Neural cell (in vitro differentiated cells): ENCODE data around the gene TBC1D5. TPM values are rescaled to one million over a fixed set of nuclear protein-coding genes. Genes with fewer than 3 reads are reported as not detected.

ENCODE experiments used
- H2AFZ ChIP-seq: fragments of 200-600, 300-800 bp; sonication (generic), shearing (Covaris generic); 2 replicates; pipeline ENCODE4 v1.6.0; 2014; ENCODE audit warnings: low read depth, mild to moderate bottlenecking, antibody characterized with exemption, low read length, moderate library complexity
- H3F3A ChIP-seq: fragments of 200-600 bp; shearing (Covaris generic); 2 replicates; pipeline ENCODE4 v1.6.1; 2016; ENCODE audit warnings: mild to moderate bottlenecking, moderate library complexity, mixed read lengths, antibody characterized with exemption, low read length; ENCODE audit not compliant: insufficient read depth, poor library complexity, severe bottlenecking
- H3K27ac ChIP-seq: fragments of 200-600, 300-800 bp; sonication (generic), shearing (Covaris generic); 2 replicates; pipeline ENCODE4 v1.5.1; 2014; ENCODE audit warnings: mild to moderate bottlenecking, low read length, moderate library complexity
- H3K27me3 ChIP-seq: fragments of 300-800, 200-600 bp; sonication (generic), shearing (Covaris generic); 2 replicates; pipeline ENCODE4 v1.6.0; 2014; ENCODE audit warnings: mild to moderate bottlenecking, low read depth, low read length, moderate library complexity; ENCODE audit not compliant: insufficient read depth
- H3K36me3 ChIP-seq: fragments of 300-800, 200-600 bp; sonication (generic), shearing (Covaris generic); 2 replicates; pipeline ENCODE4 v1.5.1; 2014; ENCODE audit warnings: mild to moderate bottlenecking, antibody characterized with exemption, low read length, moderate library complexity; ENCODE audit not compliant: insufficient read depth
- H3K4me2 ChIP-seq: fragments of 300-800, 200-600 bp; sonication (generic), shearing (Covaris generic); 2 replicates; pipeline ENCODE4 v1.6.0; 2014; ENCODE audit warnings: mild to moderate bottlenecking, low read length
- H3K4me3 ChIP-seq: fragments of 300-800, 200-600 bp; sonication (generic), shearing (Covaris generic); 2 replicates; pipeline ENCODE4 v1.5.1; 2014; ENCODE audit warnings: mild to moderate bottlenecking, low read length, moderate library complexity
- H3K79me2 ChIP-seq: fragments of 200-600 bp; shearing (Covaris generic); replicated peaks from 2 replicates; pipeline ENCODE4 v1.6.0; 2014; ENCODE audit warnings: mild to moderate bottlenecking, low read length, moderate library complexity; ENCODE audit not compliant: insufficient read depth
- H3K9ac ChIP-seq: fragments of 300-800, 200-600 bp; sonication (generic), shearing (Covaris generic); 2 replicates; pipeline ENCODE4 v1.6.1; 2016; ENCODE audit warnings: mild to moderate bottlenecking, low read length, mixed read lengths
- H3K9me2 ChIP-seq: fragments of 200-600 bp; shearing (Covaris generic); 2 replicates; pipeline ENCODE4 v1.6.1; 2016; ENCODE audit warnings: mild to moderate bottlenecking, low read length, mixed read lengths; ENCODE audit not compliant: insufficient read depth
- H3K9me3 ChIP-seq: fragments of 200-600, 300-800 bp; sonication (generic), shearing (Covaris generic); 2 replicates; pipeline ENCODE4 v1.6.1; 2016; ENCODE audit warnings: mild to moderate bottlenecking, mixed run types, low read length, moderate library complexity, mixed read lengths
- H4K20me1 ChIP-seq: fragments of 200-600 bp; shearing (Covaris generic); 2 replicates; pipeline ENCODE4 v1.6.1; 2016; ENCODE audit warnings: mild to moderate bottlenecking, mixed run types; ENCODE audit not compliant: insufficient read depth
- EP300 ChIP-seq: fragments of 450-650 bp; conservative IDR thresholded peaks from 2 replicates; pipeline ENCODE4 v1.6.1; 2014; ENCODE audit warnings: antibody characterized with exemption, mild to moderate bottlenecking, moderate library complexity; ENCODE audit not compliant: poor library complexity, severe bottlenecking
- EZH2 ChIP-seq: fragments of 200-600, 300-800 bp; shearing (Covaris generic), sonication (generic); IDR thresholded peaks from 2 replicates; pipeline ENCODE4 v1.6.1; 2014; ENCODE audit warnings: antibody characterized with exemption, low read length, borderline replicate concordance, mild to moderate bottlenecking; ENCODE audit not compliant: insufficient read depth, poor library complexity, severe bottlenecking
- MXI1 ChIP-seq: fragments of 450-650 bp; conservative IDR thresholded peaks from 2 replicates; pipeline ENCODE4 v1.6.1; 2014; ENCODE audit warnings: antibody characterized with exemption, mild to moderate bottlenecking; ENCODE audit not compliant: poor library complexity, severe bottlenecking
- POLR2AphosphoS5 ChIP-seq: IDR thresholded peaks from 2 replicates; pipeline ENCODE4 v1.6.1; 2012
- RAD21 ChIP-seq: fragments of 450-650 bp; conservative IDR thresholded peaks from 2 replicates; pipeline ENCODE4 v1.6.1; 2014; ENCODE audit warnings: antibody characterized with exemption, mild to moderate bottlenecking, moderate library complexity
- SMC3 ChIP-seq: fragments of 450-650 bp; conservative IDR thresholded peaks from 2 replicates; pipeline ENCODE4 v1.6.1; 2014; ENCODE audit warnings: antibody characterized with exemption, mild to moderate bottlenecking, moderate library complexity; ENCODE audit not compliant: poor library complexity
- TAF1 ChIP-seq: IDR thresholded peaks from 2 replicates; pipeline ENCODE4 v1.6.1; 2012; ENCODE audit warnings: low read depth
- polyA plus RNA-seq: library from polyadenylated mRNA; depleted of rRNA; stranded (reverse); fragments of >200 nt; gene quantifications from 2 replicates; pipeline ENCODE4 v1.2.3, GENCODE V29; 2014
- TF ChIP-seq, protein P1 (sequence below): IDR thresholded peaks from 2 replicates; pipeline ENCODE4 v1.6.1; 2012; ENCODE audit warnings: borderline replicate concordance
- TF ChIP-seq, protein P2 (sequence below): fragments of 450-650 bp; IDR thresholded peaks from 2 replicates; pipeline ENCODE4 v1.5.1; 2014; ENCODE audit warnings: antibody characterized with exemption, mild to moderate bottlenecking, moderate library complexity; ENCODE audit not compliant: poor library complexity, severe bottlenecking

Gene TBC1D5
- polyA plus RNA-seq, 1 donor from 2014 or later: 28.3 TPM

DNA sequence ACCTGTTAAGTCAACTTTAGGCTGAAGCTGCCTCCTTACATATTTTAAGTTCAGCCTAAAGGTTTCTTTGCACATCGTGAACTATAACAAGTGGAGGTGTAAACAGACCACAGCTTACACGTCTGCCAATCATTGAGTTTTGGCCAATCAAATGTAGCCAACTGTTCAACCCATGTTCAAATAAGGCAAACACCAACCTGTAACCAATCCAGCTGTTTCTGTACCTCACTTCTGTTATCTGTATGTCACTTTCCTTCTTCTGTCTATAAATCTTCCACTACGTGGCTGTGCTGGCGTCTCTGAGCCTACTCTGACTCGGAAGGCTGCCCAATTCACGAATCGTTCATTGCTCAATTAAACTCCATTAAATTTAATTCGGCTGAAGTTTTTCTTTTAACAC lies 356.0 kb downstream of the TBC1D5 start:
- Histone ChIP-seq H3K79me2 (no peaks in the 10 kb centered on the region), H3K4me3 (no peak overlapping the region), H3K27ac (no peak overlapping the region), H3K4me2 (no peak overlapping the region), H3K27me3 (no peaks in the 10 kb centered on the region), H3K9ac (no peak overlapping the region), H3K36me3 (no peaks in the 10 kb centered on the region), H3K9me2 (no peaks in the 10 kb centered on the region), H2AFZ (no peak overlapping the region), H3K9me3 (no peaks in the 10 kb centered on the region), H3F3A (no peaks in the 10 kb centered on the region), H4K20me1 (no peaks in the 10 kb centered on the region)
- no peak for TF ChIP-seq EZH2
- TF ChIP-seq POLR2AphosphoS5: no peak
- TF ChIP-seq MXI1: no peak
- TF ChIP-seq RAD21: no peak
- no peak for TF ChIP-seq TAF1
- TF ChIP-seq, protein P1, sequence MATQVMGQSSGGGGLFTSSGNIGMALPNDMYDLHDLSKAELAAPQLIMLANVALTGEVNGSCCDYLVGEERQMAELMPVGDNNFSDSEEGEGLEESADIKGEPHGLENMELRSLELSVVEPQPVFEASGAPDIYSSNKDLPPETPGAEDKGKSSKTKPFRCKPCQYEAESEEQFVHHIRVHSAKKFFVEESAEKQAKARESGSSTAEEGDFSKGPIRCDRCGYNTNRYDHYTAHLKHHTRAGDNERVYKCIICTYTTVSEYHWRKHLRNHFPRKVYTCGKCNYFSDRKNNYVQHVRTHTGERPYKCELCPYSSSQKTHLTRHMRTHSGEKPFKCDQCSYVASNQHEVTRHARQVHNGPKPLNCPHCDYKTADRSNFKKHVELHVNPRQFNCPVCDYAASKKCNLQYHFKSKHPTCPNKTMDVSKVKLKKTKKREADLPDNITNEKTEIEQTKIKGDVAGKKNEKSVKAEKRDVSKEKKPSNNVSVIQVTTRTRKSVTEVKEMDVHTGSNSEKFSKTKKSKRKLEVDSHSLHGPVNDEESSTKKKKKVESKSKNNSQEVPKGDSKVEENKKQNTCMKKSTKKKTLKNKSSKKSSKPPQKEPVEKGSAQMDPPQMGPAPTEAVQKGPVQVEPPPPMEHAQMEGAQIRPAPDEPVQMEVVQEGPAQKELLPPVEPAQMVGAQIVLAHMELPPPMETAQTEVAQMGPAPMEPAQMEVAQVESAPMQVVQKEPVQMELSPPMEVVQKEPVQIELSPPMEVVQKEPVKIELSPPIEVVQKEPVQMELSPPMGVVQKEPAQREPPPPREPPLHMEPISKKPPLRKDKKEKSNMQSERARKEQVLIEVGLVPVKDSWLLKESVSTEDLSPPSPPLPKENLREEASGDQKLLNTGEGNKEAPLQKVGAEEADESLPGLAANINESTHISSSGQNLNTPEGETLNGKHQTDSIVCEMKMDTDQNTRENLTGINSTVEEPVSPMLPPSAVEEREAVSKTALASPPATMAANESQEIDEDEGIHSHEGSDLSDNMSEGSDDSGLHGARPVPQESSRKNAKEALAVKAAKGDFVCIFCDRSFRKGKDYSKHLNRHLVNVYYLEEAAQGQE: no peak
- TF ChIP-seq, protein P2, sequence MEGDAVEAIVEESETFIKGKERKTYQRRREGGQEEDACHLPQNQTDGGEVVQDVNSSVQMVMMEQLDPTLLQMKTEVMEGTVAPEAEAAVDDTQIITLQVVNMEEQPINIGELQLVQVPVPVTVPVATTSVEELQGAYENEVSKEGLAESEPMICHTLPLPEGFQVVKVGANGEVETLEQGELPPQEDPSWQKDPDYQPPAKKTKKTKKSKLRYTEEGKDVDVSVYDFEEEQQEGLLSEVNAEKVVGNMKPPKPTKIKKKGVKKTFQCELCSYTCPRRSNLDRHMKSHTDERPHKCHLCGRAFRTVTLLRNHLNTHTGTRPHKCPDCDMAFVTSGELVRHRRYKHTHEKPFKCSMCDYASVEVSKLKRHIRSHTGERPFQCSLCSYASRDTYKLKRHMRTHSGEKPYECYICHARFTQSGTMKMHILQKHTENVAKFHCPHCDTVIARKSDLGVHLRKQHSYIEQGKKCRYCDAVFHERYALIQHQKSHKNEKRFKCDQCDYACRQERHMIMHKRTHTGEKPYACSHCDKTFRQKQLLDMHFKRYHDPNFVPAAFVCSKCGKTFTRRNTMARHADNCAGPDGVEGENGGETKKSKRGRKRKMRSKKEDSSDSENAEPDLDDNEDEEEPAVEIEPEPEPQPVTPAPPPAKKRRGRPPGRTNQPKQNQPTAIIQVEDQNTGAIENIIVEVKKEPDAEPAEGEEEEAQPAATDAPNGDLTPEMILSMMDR: no peak
- no peak for TF ChIP-seq SMC3
- no peak for TF ChIP-seq EP300

DNA sequence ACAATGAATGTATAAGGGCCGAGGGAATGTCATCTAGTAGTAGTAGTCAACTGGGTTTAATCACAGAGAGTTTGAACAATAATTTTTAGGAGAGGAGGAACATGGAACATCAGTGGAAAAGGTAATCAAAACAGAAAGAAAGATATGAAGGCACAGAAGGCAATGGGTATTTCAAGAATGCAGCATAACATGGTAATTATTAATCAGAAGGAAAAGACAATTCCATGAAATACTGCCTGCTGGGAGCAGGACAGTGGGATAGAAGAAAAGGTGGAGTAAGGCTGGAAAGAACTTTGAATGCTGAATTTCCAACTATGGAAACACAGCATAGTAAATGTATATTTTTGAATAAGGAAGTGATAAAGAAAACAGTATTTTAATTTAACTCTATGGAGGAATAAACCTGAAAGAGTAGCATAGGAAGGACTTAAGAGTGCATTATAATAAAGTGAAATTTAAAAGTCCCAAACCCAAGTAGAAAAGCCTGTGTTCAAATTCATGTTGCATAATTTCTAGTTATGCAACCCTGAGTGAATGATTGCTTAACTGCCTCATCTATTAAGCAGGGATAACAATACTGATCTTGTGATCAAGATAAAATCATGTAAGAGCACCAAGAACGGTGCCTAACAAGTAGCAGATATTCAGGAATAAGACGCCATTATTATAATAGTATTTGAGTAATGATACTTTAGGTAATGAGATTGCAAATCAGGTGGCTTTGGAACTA lies 357.7 kb downstream of the TBC1D5 start:
- no peaks in the 10 kb centered on the region for H3K9me3 ChIP-seq
- H3K27ac ChIP-seq: no peak overlapping the region
- H3K9ac ChIP-seq: no peak overlapping the region
- no peaks in the 10 kb centered on the region for H3K36me3 ChIP-seq
- no peaks in the 10 kb centered on the region for H3F3A ChIP-seq
- no peaks in the 10 kb centered on the region for H3K9me2 ChIP-seq
- no peaks in the 10 kb centered on the region for H3K79me2 ChIP-seq
- H3K4me3 ChIP-seq: no peak overlapping the region
- H2AFZ ChIP-seq: no peak overlapping the region
- H3K27me3 ChIP-seq: no peaks in the 10 kb centered on the region
- no peaks in the 10 kb centered on the region for H4K20me1 ChIP-seq
- TF ChIP-seq TAF1: no peak
- no peak for TF ChIP-seq MXI1
- no peak for TF ChIP-seq EZH2
- TF ChIP-seq, protein P1: no peak
- TF ChIP-seq SMC3: no peak
- TF ChIP-seq, protein P2: no peak
- TF ChIP-seq POLR2AphosphoS5: no peak
- no peak for TF ChIP-seq RAD21
- no peak for TF ChIP-seq EP300
- no peak overlapping the region for H3K4me2 ChIP-seq
